ENCODE results near the gene CEND1. TPM values are rescaled to one million over a fixed set of nuclear protein-coding genes. Genes with fewer than 3 reads are reported as not detected.

Gene CEND1
- polyA plus RNA-seq, 1 donor from 2014 or later, result 11.8 TPM

- no peak overlapping the region for H3K4me2 ChIP-seq (ENCODE audit: low read length)
- no peaks in the 10 kb centered on the region for H3K36me3 ChIP-seq (ENCODE audit: insufficient read depth, low read length)
- H4K20me1 ChIP-seq (ENCODE audit: insufficient read depth), result peaks cover 3% of the 10 kb centered on the region
- no peaks in the 10 kb centered on the region for H3K27me3 ChIP-seq (ENCODE audit: insufficient read depth, low read depth, low read length)
- H3K27ac ChIP-seq (ENCODE audit: low read length), result no peak overlapping the region
- H3K9me3 ChIP-seq (ENCODE audit: low read length), result no peaks in the 10 kb centered on the region
- TF ChIP-seq REST (IDR thresholded peaks at IDR 0.05; ENCODE audit: borderline replicate concordance) (no peak), POLR2AphosphoS5 (IDR thresholded peaks at IDR 0.05) (no peak), EZH2 (IDR thresholded peaks at IDR 0.05; ENCODE audit: borderline replicate concordance, insufficient read depth, low read length, poor library complexity, severe bottlenecking) (no peak), TAF1 (IDR thresholded peaks at IDR 0.05; ENCODE audit: low read depth) (no peak), SMC3 (conservative IDR thresholded peaks at IDR 0.05; ENCODE audit: poor library complexity) (no peak), CTCF (IDR thresholded peaks at IDR 0.05; ENCODE audit: poor library complexity, severe bottlenecking) (no peak), RAD21 (conservative IDR thresholded peaks at IDR 0.05) (no peak), MXI1 (conservative IDR thresholded peaks at IDR 0.05; ENCODE audit: poor library complexity, severe bottlenecking) (no peak), EP300 (conservative IDR thresholded peaks at IDR 0.05; ENCODE audit: poor library complexity, severe bottlenecking) (no peak)
- H3K9ac ChIP-seq (ENCODE audit: low read length), result no peak overlapping the region
- H3K79me2 ChIP-seq (replicated peaks; ENCODE audit: insufficient read depth, low read length), result peaks cover 30% of the 10 kb centered on the region
- no peak overlapping the region for H3K4me3 ChIP-seq (ENCODE audit: low read length)
- no peaks in the 10 kb centered on the region for H3F3A ChIP-seq (ENCODE audit: insufficient read depth, low read length, poor library complexity, severe bottlenecking)
- H3K9me2 ChIP-seq (ENCODE audit: insufficient read depth, low read length), result no peaks in the 10 kb centered on the region
- H2AFZ ChIP-seq (ENCODE audit: low read depth, low read length), result no peak overlapping the region
Measured at GRCh38 chr11:773425-773824, 16.5 kb downstream of the CEND1 start.

GRCh38 chr11:772429-773390, 17.2 kb downstream of the CEND1 start:
- no peak overlapping the region for H3K27ac ChIP-seq (ENCODE audit: low read length)
- H3K9me2 ChIP-seq (ENCODE audit: insufficient read depth, low read length), result no peaks in the 10 kb centered on the region
- H3K4me2 ChIP-seq (ENCODE audit: low read length), result no peak overlapping the region
- no peaks in the 10 kb centered on the region for H3K27me3 ChIP-seq (ENCODE audit: insufficient read depth, low read depth, low read length)
- H3K4me3 ChIP-seq (ENCODE audit: low read length), result no peak overlapping the region
- H3K79me2 ChIP-seq (replicated peaks; ENCODE audit: insufficient read depth, low read length), result peaks cover 23% of the 10 kb centered on the region
- no peaks in the 10 kb centered on the region for H3F3A ChIP-seq (ENCODE audit: insufficient read depth, low read length, poor library complexity, severe bottlenecking)
- H3K9ac ChIP-seq (ENCODE audit: low read length), result no peak overlapping the region
- no peak overlapping the region for H2AFZ ChIP-seq (ENCODE audit: low read depth, low read length)
- TF ChIP-seq POLR2AphosphoS5 (IDR thresholded peaks at IDR 0.05) (no peak), TAF1 (IDR thresholded peaks at IDR 0.05; ENCODE audit: low read depth) (no peak), REST (IDR thresholded peaks at IDR 0.05; ENCODE audit: borderline replicate concordance) (no peak), MXI1 (conservative IDR thresholded peaks at IDR 0.05; ENCODE audit: poor library complexity, severe bottlenecking) (no peak), RAD21 (conservative IDR thresholded peaks at IDR 0.05) (no peak), EZH2 (IDR thresholded peaks at IDR 0.05; ENCODE audit: borderline replicate concordance, insufficient read depth, low read length, poor library complexity, severe bottlenecking) (no peak), CTCF (IDR thresholded peaks at IDR 0.05; ENCODE audit: poor library complexity, severe bottlenecking) (no peak), EP300 (conservative IDR thresholded peaks at IDR 0.05; ENCODE audit: poor library complexity, severe bottlenecking) (no peak), SMC3 (conservative IDR thresholded peaks at IDR 0.05; ENCODE audit: poor library complexity) (no peak)
- H3K36me3 ChIP-seq (ENCODE audit: insufficient read depth, low read length), result no peaks in the 10 kb centered on the region
- H4K20me1 ChIP-seq (ENCODE audit: insufficient read depth), result peaks cover 3% of the 10 kb centered on the region
- no peaks in the 10 kb centered on the region for H3K9me3 ChIP-seq (ENCODE audit: low read length)
